ENCODE measurements around the gene CSTPP1.
"Not testable (repeated sequence)": the region's sequence is repeated elsewhere in the genome, so short reads cannot be mapped to it uniquely, and the experiment has no call there.

CSTPP1 gene

DNA sequence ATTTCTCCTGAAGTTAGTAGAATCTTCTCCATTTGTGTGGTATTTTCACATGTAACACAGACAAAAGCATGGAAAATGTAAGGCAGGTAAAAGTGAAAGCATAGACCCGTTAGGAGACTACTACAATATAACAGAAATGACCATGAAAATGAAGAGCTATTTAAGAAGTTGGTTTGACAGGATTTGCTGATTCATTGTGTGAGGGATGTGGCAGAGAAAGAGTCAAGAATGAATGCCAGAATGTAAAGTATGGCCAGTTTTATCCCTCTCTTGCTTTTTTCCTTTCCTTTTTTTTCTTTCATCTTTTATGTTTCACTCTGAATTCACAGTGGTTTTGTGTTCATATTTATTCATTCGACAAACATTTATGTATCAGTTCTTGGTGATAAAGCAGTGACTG, 124.2 kb downstream of the CSTPP1 start:
- TF ChIP-seq JUND (IDR thresholded peaks at IDR 0.05; ENCODE audit: low read depth): no peak
- in situ Hi-C loops (cut with HindIII; ENCODE audit: low pct_unique_long_range_greater_than_20kb, low sequenced_read_pairs): no loop called here
- no peak for DNase-seq (ENCODE audit: low read depth in 1 of 2, low spot score in 1 of 2)

DNA sequence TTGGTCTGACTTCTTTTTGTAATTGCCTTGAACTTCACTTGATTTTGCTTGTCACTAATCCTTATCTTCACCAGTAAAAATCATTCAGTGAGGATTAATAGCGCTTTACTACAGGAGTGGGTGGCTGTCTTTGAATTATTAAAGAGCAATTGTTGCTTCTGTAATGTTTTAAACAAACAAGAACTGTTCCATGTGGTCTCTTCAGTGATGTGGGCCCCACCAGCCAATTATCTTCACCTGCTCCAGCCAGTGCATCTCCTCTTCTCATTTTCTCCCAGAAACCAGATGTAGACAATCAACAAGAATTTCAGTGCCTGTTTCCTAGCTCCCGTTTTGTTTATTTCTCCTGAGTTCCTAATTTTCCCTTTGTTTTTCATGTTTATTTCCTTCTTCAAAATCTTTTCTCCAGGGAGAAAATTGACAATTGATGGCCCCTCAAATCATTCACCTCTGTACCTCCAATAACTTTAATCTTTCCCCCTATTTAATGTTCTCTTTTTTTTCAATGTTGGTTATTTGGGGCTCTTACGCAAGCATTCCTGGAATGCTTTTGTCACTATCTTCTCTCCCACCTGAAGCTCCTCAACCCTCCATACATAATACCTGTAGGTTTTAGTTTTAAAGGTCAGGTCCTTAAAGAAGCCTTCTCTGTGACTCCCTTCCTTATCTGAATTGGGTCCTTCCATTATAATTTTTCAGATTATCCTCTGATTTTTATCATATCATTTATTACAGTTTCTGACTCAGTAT, 125.0 kb downstream of the CSTPP1 start:
- no peak for DNase-seq (ENCODE audit: low read depth in 1 of 2, low spot score in 1 of 2)
- in situ Hi-C loops (cut with HindIII; ENCODE audit: low pct_unique_long_range_greater_than_20kb, low sequenced_read_pairs): no loop called here
- no peak for TF ChIP-seq JUND (IDR thresholded peaks at IDR 0.05; ENCODE audit: low read depth)

DNA sequence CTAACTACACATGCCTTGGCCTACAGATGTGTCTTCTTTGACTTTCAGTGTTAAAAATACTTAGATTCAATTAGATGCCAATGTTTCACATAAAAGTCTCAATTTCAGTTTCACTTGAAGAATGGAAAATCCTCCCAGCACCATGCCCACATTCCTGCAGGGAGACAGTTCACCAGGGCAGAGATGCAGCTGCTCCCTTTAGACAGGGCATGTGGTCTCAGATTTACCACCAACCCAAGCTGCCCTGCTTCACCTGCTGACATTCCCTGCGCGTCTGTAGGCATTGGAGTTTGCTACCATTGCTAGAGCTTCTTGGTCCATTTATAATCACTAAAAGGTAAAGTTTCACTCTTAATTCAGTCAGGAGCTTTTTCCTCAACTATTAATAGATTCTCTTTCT, 126.2 kb downstream of the CSTPP1 start:
- no peak for DNase-seq (ENCODE audit: low read depth in 1 of 2, low spot score in 1 of 2)
- TF ChIP-seq JUND (IDR thresholded peaks at IDR 0.05; ENCODE audit: low read depth): no peak
- in situ Hi-C loops (cut with HindIII; ENCODE audit: low pct_unique_long_range_greater_than_20kb, low sequenced_read_pairs): no loop called here

DNA sequence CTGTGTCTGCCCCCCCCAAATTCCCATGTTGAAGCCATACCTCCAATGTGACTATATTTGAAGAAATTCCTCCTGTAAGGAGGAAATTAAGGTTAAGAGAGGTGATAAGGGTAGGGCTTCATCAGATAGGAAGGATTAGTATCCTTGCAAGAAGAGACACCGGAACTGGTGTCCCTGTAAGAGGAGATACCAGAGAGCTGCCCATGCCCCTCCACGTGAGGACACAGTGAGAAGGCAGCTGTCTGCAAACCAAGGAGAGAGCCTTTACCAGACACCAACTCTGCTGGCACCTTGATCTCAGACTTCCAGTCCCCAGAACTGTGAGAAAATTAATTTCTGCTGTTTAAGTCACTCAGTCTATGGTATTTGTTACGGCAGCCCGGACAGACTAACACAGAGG, 130.8 kb downstream of the CSTPP1 start:
- TF ChIP-seq JUND (IDR thresholded peaks at IDR 0.05; ENCODE audit: low read depth): no peak
- DNase-seq (ENCODE audit: low read depth in 1 of 2, low spot score in 1 of 2): no peak
- in situ Hi-C loops (cut with HindIII; ENCODE audit: low pct_unique_long_range_greater_than_20kb, low sequenced_read_pairs): no loop called here

DNA sequence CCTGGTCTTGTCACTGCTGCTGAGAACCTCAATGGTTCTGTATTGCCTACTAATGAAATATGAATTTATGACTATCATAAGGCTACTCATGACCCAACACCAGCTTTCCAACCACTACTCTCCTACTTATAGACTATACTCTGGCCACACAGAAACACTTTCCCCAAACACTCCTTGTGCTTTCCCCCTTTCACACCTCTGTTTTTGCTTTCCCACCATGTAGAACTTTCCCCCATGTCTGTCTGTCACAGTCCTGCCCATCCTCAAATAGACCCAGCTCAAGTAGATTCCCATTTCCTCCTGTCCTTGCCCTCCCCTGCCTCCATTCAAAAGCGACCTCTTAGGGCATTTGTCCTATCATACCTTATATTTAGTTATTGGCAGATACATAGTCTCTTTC, 134.2 kb downstream of the CSTPP1 start:
- no peak for TF ChIP-seq JUND (IDR thresholded peaks at IDR 0.05; ENCODE audit: low read depth)
- DNase-seq (ENCODE audit: low read depth in 1 of 2, low spot score in 1 of 2): no peak
- in situ Hi-C loops (cut with HindIII; ENCODE audit: low pct_unique_long_range_greater_than_20kb, low sequenced_read_pairs): no loop called here

DNA sequence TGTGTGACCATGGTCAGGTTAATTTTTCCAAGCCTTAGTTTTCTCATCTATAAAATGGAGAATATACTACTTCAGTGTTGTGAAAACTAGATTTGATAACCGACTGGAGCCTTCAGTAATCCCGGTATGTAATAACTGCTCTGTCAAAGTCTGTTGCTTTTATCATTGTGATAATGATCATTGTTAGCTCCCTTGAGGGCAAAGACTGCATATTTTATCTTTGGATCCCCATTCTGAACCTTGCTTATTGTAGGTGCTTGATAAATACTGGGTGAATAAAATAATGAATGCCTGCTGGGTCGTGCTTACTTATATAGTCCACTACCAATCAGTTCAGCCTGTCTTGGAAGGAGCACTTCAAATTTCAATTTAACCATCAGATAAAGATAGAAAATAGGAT, 134.8 kb downstream of the CSTPP1 start:
- no peak for TF ChIP-seq JUND (IDR thresholded peaks at IDR 0.05; ENCODE audit: low read depth)
- no peak for DNase-seq (ENCODE audit: low read depth in 1 of 2, low spot score in 1 of 2)
- in situ Hi-C loops (cut with HindIII; ENCODE audit: low pct_unique_long_range_greater_than_20kb, low sequenced_read_pairs): no loop called here

DNA sequence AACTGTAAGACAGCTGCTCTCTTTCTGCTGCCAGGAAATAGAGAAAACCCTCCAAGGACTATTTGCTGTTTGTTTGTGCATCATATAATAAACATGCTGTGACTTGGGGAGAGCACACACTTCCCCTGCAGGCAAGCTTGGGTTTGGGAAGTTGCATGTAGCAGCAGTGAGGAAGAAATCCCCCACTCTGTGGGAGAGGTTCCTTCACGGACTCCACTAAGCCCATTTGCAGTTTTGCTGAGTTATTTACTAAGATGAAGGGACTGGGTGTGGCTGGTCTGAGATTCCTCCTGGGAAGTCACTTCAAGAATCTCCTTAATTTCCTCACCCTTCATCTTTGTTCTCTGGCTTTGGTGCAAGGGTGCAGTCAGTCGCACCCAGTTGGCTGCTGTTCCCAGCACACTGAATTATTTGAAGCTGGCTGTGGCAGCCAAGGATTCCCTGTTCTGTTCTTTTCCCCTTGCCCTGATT, 135.3 kb downstream of the CSTPP1 start:
- in situ Hi-C loops (cut with HindIII; ENCODE audit: low pct_unique_long_range_greater_than_20kb, low sequenced_read_pairs): no loop called here
- no peak for DNase-seq (ENCODE audit: low read depth in 1 of 2, low spot score in 1 of 2)
- TF ChIP-seq JUND (IDR thresholded peaks at IDR 0.05; ENCODE audit: low read depth): no peak

DNA sequence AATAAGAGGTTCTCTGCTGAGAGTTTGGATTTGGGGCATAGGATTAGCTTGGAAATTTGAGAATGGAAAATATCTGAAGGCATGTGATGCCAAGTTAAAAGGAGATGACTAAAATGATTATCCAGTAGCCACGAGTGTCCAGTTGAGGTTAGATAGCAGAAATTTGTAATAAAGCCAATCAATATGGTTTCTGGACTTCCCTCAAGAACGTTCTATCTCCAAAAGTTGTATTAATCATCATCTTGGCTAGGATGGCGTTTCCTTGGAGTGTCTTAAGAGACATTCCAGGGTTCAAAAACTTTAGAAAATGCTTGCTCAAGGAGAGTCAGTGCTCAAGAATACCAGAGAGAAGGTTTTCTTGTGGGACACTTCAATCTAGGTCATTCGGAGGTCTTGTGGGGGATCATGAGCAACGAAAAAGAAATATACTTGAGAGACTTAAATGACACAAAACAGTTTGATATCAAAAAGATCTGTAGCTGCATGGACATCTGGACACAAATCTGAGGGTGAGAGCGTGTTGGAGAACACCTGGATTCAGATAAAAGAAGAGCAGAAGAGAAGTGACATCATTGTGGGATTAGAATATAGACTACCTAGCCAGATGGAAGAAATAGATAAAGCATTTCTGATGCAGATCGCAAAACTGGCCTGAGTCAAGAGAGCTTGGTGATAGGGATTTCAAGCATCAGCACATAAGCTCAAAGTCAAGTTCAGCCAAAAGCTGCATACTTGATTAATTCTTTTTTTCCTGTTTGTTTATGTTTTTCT, 142.4 kb downstream of the CSTPP1 start:
- no peak for DNase-seq (ENCODE audit: low read depth in 1 of 2, low spot score in 1 of 2)
- no peak for TF ChIP-seq JUND (IDR thresholded peaks at IDR 0.05; ENCODE audit: low read depth)
- in situ Hi-C loops (cut with HindIII; ENCODE audit: low pct_unique_long_range_greater_than_20kb, low sequenced_read_pairs): no loop called here

DNA sequence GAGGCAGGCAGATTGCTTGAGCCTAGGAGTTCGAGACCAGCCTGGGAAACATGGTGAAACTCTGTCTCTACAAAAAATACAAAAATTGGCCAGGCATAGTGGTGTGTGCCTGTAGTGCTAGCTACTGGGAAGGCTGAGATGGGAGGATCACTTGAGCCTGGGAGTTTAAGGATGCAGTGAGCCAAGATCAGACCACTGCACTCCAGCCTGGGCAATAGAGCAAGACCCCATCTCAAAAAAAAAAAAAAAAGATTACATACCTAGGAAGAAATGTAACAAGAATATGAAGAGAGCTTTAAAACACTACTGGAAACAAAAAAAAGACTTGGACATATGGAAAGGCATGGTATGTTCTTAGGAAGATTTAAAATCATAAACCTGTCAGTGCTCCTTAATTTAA, 144.2 kb downstream of the CSTPP1 start:
- in situ Hi-C loops (cut with HindIII; ENCODE audit: low pct_unique_long_range_greater_than_20kb, low sequenced_read_pairs); DNase-seq (ENCODE audit: low read depth in 1 of 2, low spot score in 1 of 2): not testable (repeated sequence)

DNA sequence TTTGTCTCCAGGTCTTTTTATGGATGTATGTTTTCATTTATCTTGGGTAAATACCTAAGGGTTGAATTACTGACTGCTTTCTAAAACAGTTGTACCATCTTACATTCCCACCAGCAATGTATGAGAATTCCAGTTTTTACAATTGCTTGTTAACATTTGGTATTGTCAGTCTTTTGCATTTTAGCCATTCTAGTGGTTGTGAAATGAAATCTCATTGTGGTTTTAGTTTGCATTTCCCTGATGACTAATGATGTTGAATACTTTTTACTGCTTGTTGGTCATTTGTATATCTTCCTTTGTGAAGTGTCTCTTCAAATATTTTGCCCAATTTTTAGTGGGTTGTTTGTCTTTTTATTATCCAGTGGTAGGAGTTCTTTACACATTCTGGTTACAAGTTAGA, 147.4 kb downstream of the CSTPP1 start:
- TF ChIP-seq JUND (IDR thresholded peaks at IDR 0.05; ENCODE audit: low read depth): no peak

DNA sequence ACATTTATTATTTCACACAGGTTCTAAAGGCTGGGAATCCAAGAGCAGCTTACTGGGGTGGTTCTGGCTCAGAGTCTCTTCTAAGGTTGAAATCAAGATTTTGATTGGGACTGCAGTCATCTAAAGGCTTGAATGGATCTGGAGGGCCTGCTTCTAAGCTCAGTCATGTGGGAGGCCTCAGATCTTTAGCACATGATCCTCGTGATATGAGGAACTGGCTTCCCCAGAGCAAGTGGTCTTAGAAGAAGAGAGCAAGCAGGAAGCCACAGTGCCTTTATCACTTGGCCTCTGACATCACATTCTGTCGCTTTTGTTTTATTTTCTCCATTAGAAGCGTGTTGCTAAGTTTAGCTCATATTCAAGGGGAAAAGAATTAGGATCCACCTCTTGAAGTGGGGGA, 151.2 kb downstream of the CSTPP1 start:
- TF ChIP-seq JUND (IDR thresholded peaks at IDR 0.05; ENCODE audit: low read depth): no peak
- DNase-seq (ENCODE audit: low read depth in 1 of 2, low spot score in 1 of 2): no peak
- in situ Hi-C loops (cut with HindIII; ENCODE audit: low pct_unique_long_range_greater_than_20kb, low sequenced_read_pairs): no loop called here

More for the DNA sequence above, 147.4 kb downstream of the CSTPP1 start:
- DNase-seq (ENCODE audit: low read depth in 1 of 2, low spot score in 1 of 2): no peak
- in situ Hi-C loops (cut with HindIII; ENCODE audit: low pct_unique_long_range_greater_than_20kb, low sequenced_read_pairs): no loop called here

DNA sequence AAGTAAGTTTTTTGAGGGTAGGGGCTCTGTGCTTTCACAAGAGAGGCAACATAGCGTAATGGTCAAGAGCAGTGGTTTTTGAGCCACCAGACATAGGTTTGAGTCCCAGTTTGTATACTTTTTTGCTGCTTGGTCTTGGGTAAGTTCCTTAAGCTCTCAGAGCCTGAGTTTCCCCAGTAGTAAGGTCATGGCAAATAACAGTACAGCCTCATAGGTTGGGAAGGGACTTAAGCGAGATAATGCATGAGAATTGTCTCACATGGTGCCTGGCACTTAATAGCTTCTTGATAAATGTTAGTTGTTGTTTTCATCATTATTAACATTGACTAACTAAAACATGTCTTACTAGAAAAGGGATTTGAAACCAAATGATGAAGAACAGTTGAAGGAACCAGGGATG, 157.0 kb downstream of the CSTPP1 start:
- no peak for DNase-seq (ENCODE audit: low read depth in 1 of 2, low spot score in 1 of 2)
- in situ Hi-C loops (cut with HindIII; ENCODE audit: low pct_unique_long_range_greater_than_20kb, low sequenced_read_pairs): no loop called here
- TF ChIP-seq JUND (IDR thresholded peaks at IDR 0.05; ENCODE audit: low read depth): no peak

DNA sequence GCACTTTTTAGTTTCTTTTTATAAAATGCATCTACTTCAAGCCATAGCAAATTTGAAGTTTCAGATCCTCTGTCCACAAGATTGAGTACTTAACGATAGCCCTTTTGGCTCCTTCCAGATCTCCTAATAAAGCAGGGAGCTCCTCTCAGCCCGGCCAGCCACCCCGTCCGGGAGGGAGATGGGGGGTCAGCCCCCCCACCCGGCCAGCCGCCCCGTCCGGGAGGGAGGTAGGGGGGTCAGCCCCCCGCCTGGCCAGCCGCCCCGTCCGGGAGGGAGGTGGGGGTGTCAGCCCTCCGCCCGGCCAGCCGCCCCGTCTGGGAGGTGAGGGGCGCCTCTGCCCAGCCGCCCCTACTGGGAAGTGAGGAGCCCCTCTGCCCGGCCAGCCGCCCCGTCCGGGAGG, 160.3 kb downstream of the CSTPP1 start:
- in situ Hi-C loops (cut with HindIII; ENCODE audit: low pct_unique_long_range_greater_than_20kb, low sequenced_read_pairs); DNase-seq (ENCODE audit: low read depth in 1 of 2, low spot score in 1 of 2): not testable (repeated sequence)

DNA sequence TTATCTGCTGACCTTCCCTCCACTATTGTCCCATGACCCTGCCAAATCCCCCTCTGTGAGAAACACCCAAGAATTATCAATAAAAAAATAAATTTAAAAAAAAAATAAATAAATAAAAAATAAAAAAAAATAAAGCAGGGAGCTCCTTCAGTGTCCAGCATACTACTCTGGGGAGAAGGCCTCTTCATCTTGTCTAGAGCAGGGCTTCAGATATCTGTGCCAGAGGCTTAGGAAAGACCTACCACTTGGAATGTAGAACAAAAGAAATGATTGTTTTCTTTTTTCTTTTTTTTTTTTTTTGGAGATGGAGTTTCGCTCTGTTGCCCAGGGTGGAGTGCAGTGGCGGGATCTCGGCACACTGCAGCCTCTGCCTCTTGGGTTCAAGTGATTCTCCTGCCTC, 161.7 kb downstream of the CSTPP1 start:
- in situ Hi-C loops (cut with HindIII; ENCODE audit: low pct_unique_long_range_greater_than_20kb, low sequenced_read_pairs): not testable (repeated sequence)

More for the DNA sequence above, 161.7 kb downstream of the CSTPP1 start:
- DNase-seq (ENCODE audit: low read depth in 1 of 2, low spot score in 1 of 2): not testable (repeated sequence)

Data from T47D (cell line).